HG03565 (cell line): ENCODE data around the gene HTT.

Experiments used
- ATAC-seq: cut with Tn5 transposase; IDR thresholded peaks from one replicate; pipeline ENCODE4 v1.9.1; 2021; ENCODE audit warnings: mild to moderate bottlenecking, moderate library complexity; ENCODE audit not compliant: unreplicated experiment

The HTT gene

GRCh38 chr4:3257556-3258482 lies 183.3 kb downstream of the HTT start:
- ATAC-seq, result no peak

- no peak for ATAC-seq
These were observed 187.1 kb downstream of the HTT start for GRCh38 chr4:3261411-3262207.

- no peak for ATAC-seq
These were observed 187.9 kb downstream of the HTT start for GRCh38 chr4:3262208-3263052.

GRCh38 chr4:3263053-3263875 lies 188.8 kb downstream of the HTT start:
- ATAC-seq, result no peak

- ATAC-seq, result no peak
These were observed 189.4 kb downstream of the HTT start for GRCh38 chr4:3263876-3264193.

- ATAC-seq, result no peak
These were observed 191.6 kb downstream of the HTT start for GRCh38 chr4:3266076-3266475.

- no peak for ATAC-seq
These were observed 193.3 kb downstream of the HTT start for GRCh38 chr4:3267576-3268394.

GRCh38 chr4:3268395-3269104 lies 194.1 kb downstream of the HTT start:
- no peak for ATAC-seq

GRCh38 chr4:3269105-3269927 lies 194.8 kb downstream of the HTT start:
- ATAC-seq, result no peak

- ATAC-seq, result no peak
These were observed 195.6 kb downstream of the HTT start for GRCh38 chr4:3269991-3270611.

- no peak for ATAC-seq
These were observed 196.7 kb downstream of the HTT start for GRCh38 chr4:3271131-3271530.

GRCh38 chr4:3276986-3277385 lies 202.5 kb downstream of the HTT start:
- no peak for ATAC-seq

- ATAC-seq, result no peak
These were observed 206.0 kb downstream of the HTT start for GRCh38 chr4:3280466-3280865.

- ATAC-seq, result no peak
These were observed 209.0 kb downstream of the HTT start for GRCh38 chr4:3283483-3283882.

- no peak for ATAC-seq
These were observed 209.4 kb downstream of the HTT start for GRCh38 chr4:3283916-3284315.

- ATAC-seq, result no peak
These were observed 210.5 kb downstream of the HTT start for GRCh38 chr4:3284734-3285557.
